NCI-H748 (cell line): Measurements from ENCODE around the gene PRR19.
A peak's percentile ranks its signal among the peaks of the same experiment; 100 is the strongest.
"Not testable (repeated sequence)": the region's sequence is repeated elsewhere in the genome, so short reads cannot be mapped to it uniquely, and the experiment has no call there.

Source experiments
- DNase-seq: peaks from one replicate; lab custom pipeline; 2025; ENCODE audit not compliant: unreplicated experiment; lab: John Stamatoyannopoulos, UW

Gene PRR19

GRCh38 chr19:42301646-42302203, at the start of gene PRR19:
TSS of gene PRR19 (plus strand) at chr19:42302132. CDS start at chr19:42309585, 7,453 bp downstream.
- DNase-seq, result peak; percentile 61

GRCh38 chr19:42252365-42253244, 49.3 kb upstream of the PRR19 start:
- DNase-seq, result no peak

- peak; percentile 64 for DNase-seq
Measured at GRCh38 chr19:42253245-42254088, 48.5 kb upstream of the PRR19 start.

- DNase-seq, result peak; percentile 64
Measured at GRCh38 chr19:42254089-42254849, 47.7 kb upstream of the PRR19 start.

GRCh38 chr19:42254850-42255765, 46.8 kb upstream of the PRR19 start, which contains the start of gene ERF:
TSS of gene ERF (minus strand) at chr19:42255128. CDS start at chr19:42254999, 129 bp downstream.
- DNase-seq, result peak; percentile 92

- peak; percentile 70 for DNase-seq
Measured at GRCh38 chr19:42255766-42256745, 45.9 kb upstream of the PRR19 start.

GRCh38 chr19:42257842-42258241, 44.1 kb upstream of the PRR19 start:
- not testable (repeated sequence) for DNase-seq

GRCh38 chr19:42261763-42262162, 40.2 kb upstream of the PRR19 start:
- DNase-seq, result no peak

- not testable (repeated sequence) for DNase-seq
Measured at GRCh38 chr19:42266105-42266504, 35.8 kb upstream of the PRR19 start.

- DNase-seq, result not testable (repeated sequence)
Measured at GRCh38 chr19:42266928-42267603, 34.9 kb upstream of the PRR19 start.

- peak; percentile 51 for DNase-seq
Measured at GRCh38 chr19:42267644-42268141, 34.2 kb upstream of the PRR19 start.

GRCh38 chr19:42268142-42268703, 33.7 kb upstream of the PRR19 start:
- DNase-seq, result peak; percentile 100

GRCh38 chr19:42268704-42269477, 33.0 kb upstream of the PRR19 start, which contains the start of gene CIC:
TSS of gene CIC (plus strand) at chr19:42269252. CDS start at chr19:42271784, 2,532 bp downstream.
- DNase-seq, result peak; percentile 100

- DNase-seq, result no peak
Measured at GRCh38 chr19:42269478-42270345, 32.2 kb upstream of the PRR19 start.

- DNase-seq, result no peak
Measured at GRCh38 chr19:42270346-42271044, 31.4 kb upstream of the PRR19 start.
